Activated B cell treated with CpG ODN at 0.5 μM for 24 hours (primary cell): Measurements from ENCODE around the gene PPDPF. TPM values are rescaled to one million over a fixed set of nuclear protein-coding genes. Genes with fewer than 3 reads are reported as not detected.

Experiments used
- ATAC-seq: fragments of 200-7000 bp; cut with Tn5 transposase; one replicate; pipeline ENCODE4 v1.10.0; 2021; ENCODE audit warnings: low read depth, mild to moderate bottlenecking, moderate library complexity
- CTCF ChIA-PET: fragments of 350-600 bp; sonication (Branson Sonifier 250); formaldehyde crosslinking; loops from one replicate; lab custom pipeline; 2021; ENCODE audit warnings: antibody characterized with exemption; lab: Charles Lee
- POLR2A ChIA-PET: fragments of 350-600 bp; sonication (Branson Sonifier 250); formaldehyde crosslinking; loops from one replicate; lab custom pipeline; 2021; ENCODE audit warnings: antibody characterized with exemption; lab: Charles Lee
- DNase-seq: peaks from one replicate; pipeline ENCODE4 v3.0.0; 2022
- H3K27ac Mint-ChIP-seq: one replicate; pipeline ENCODE4 v1.8.0; 2020; ENCODE audit warnings: mixed read lengths
- H3K27me3 Mint-ChIP-seq: one replicate; pipeline ENCODE4 v1.8.0; 2021; ENCODE audit warnings: mixed read lengths
- H3K36me3 Mint-ChIP-seq: one replicate; pipeline ENCODE4 v1.8.0; 2021; ENCODE audit warnings: low read depth, mixed read lengths
- H3K4me1 Mint-ChIP-seq: one replicate; pipeline ENCODE4 v1.8.0; 2021; ENCODE audit warnings: mixed read lengths
- H3K4me3 Mint-ChIP-seq: one replicate; pipeline ENCODE4 v1.8.0; 2020; ENCODE audit warnings: mild to moderate bottlenecking, mixed read lengths
- H3K9me3 Mint-ChIP-seq: one replicate; pipeline ENCODE4 v1.8.0; 2020; ENCODE audit warnings: mixed read lengths
- intact Hi-C: fragments of 100-400 bp; cut with micrococcal nuclease; formaldehyde crosslinking; loops from one replicate; pipeline ENCODE4 v1.15.1; 2024
- total RNA-seq: library from RNA; stranded (reverse); gene quantifications from 2 replicates; pipeline ENCODE4 v1.2.3, GENCODE V29; 2022
- TF ChIP-seq, protein P1 (sequence below): fragments of 200-600 bp; IDR thresholded peaks from one replicate; pipeline ENCODE4 v1.8.0; 2022; ENCODE audit warnings: antibody characterized with exemption, mild to moderate bottlenecking

Gene PPDPF
- total RNA-seq, 1 donor from 2014 or later, result 172 TPM

DNA sequence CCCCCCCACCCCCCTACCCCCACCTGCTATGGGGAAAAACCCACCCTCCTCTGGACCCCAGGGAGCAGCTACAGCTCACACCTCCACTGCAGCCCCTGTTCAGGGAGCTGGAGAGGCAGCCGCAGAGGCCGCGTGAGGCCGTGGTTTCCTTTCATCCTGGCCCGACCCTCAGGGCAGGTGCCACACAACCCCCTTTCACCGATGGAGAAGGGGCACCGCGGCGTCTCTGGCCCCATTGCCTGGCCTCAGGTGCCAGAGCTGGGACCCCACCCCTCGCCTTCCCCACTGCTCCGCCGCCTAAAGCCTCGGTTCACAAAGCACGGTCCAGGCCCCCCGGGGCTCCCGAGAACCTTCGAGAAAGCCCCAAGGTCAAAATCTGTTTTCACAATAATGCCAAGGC, 36.3 kb upstream of the PPDPF start:
- TF ChIP-seq, protein P1, sequence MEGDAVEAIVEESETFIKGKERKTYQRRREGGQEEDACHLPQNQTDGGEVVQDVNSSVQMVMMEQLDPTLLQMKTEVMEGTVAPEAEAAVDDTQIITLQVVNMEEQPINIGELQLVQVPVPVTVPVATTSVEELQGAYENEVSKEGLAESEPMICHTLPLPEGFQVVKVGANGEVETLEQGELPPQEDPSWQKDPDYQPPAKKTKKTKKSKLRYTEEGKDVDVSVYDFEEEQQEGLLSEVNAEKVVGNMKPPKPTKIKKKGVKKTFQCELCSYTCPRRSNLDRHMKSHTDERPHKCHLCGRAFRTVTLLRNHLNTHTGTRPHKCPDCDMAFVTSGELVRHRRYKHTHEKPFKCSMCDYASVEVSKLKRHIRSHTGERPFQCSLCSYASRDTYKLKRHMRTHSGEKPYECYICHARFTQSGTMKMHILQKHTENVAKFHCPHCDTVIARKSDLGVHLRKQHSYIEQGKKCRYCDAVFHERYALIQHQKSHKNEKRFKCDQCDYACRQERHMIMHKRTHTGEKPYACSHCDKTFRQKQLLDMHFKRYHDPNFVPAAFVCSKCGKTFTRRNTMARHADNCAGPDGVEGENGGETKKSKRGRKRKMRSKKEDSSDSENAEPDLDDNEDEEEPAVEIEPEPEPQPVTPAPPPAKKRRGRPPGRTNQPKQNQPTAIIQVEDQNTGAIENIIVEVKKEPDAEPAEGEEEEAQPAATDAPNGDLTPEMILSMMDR, result no peak
- no peaks in the 10 kb centered on the region for H3K36me3 Mint-ChIP-seq
- no peaks in the 10 kb centered on the region for H3K4me1 Mint-ChIP-seq
- ChIA-PET CTCF (no interaction called here), POLR2A (interaction anchor here (0.6 kb wide), 1 partner anchor 539 kb away, joined by 3 read pairs; no protein-coding TSS in a partner anchor)
- H3K27ac Mint-ChIP-seq, result no peak overlapping the region
- DNase-seq (no peak), ATAC-seq (no peak)
- no peak overlapping the region for H3K4me3 Mint-ChIP-seq
- intact Hi-C loops, result no loop called here
- H3K9me3 Mint-ChIP-seq, result no peaks in the 10 kb centered on the region
- H3K27me3 Mint-ChIP-seq, result peaks cover 23% of the 10 kb centered on the region

DNA sequence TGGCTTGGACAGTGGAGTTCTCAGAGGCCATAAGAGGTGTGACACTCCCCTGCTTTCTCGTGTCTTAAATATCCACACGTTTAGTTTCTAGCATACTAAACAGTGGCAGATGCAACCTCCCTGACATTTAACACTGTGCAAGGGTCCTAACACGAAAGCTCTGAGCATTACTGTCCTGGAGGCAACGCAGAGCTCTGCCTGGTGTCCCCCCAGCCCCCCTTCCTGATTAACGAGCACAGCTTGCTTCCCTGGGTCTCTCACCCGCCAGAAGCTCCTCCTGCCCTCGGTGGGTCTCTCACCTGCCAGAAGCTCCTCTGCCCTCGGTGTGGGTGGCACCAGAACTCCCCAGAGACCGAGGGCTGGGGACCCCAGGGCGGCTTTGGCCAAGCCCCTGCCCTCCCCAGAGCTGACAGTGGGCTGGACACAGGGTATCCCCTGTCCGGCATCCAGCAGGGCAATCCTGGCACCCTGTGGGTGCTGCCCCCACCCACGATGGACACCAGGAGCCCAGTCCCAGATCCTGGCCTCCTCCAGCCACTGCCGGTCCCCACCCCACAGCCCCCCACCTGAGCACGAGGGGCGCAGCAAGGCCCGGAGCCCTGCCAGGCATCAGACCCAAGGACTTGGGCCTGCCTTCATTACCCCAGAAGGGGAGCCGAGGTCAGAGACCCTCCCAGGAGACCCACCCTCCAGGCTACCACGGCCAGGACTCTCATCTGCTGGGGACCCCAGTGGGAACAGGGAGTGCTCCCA, 35.7 kb upstream of the PPDPF start:
- ChIA-PET CTCF (no interaction called here), POLR2A (interaction anchor here (0.6 kb wide), 1 partner anchor 539 kb away, joined by 3 read pairs; no protein-coding TSS in a partner anchor)
- intact Hi-C loops, result no loop called here
- peaks cover 25% of the 10 kb centered on the region for H3K27me3 Mint-ChIP-seq
- H3K4me1 Mint-ChIP-seq, result no peaks in the 10 kb centered on the region
- TF ChIP-seq, protein P1, result no peak
- no peak overlapping the region for H3K27ac Mint-ChIP-seq
- H3K36me3 Mint-ChIP-seq, result no peaks in the 10 kb centered on the region
- DNase-seq, result no peak
- no peaks in the 10 kb centered on the region for H3K9me3 Mint-ChIP-seq
- no peak overlapping the region for H3K4me3 Mint-ChIP-seq
- no peak for ATAC-seq

DNA sequence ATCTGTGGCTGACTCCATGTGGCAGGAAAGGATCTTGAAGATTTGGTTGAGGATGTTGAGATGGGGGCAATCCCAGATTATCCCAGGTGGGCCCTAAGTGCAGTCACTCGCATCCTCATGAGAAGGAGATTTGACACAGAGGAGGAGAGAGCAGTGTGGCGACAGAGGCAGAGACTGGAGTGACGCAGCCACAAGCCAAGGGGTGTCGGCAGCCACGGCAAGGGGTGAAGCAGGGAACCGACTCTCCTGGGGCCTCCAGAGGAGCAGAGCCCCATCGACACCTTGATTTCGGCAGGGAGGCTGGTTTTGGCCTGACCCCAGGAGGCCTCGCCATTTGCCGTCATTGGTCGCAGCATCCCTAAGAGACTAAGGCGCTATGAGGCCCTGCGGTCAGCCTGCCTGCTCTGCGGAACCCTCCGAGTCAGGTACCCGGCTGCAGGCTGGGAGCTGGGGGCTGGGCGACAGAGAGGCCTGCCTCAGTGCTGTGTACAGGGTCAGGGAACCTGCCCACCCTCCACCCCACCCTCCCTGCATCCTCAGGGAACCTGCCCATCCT, 34.2 kb upstream of the PPDPF start:
- TF ChIP-seq, protein P1, result no peak
- ChIA-PET CTCF (no interaction called here), POLR2A (no interaction called here)
- DNase-seq (no peak), ATAC-seq (no peak)
- Mint-ChIP-seq H3K4me3 (no peak overlapping the region), H3K27me3 (peaks cover 22% of the 10 kb centered on the region), H3K36me3 (no peaks in the 10 kb centered on the region), H3K4me1 (no peaks in the 10 kb centered on the region), H3K9me3 (no peaks in the 10 kb centered on the region), H3K27ac (no peak overlapping the region)
- intact Hi-C loops, result no loop called here

DNA sequence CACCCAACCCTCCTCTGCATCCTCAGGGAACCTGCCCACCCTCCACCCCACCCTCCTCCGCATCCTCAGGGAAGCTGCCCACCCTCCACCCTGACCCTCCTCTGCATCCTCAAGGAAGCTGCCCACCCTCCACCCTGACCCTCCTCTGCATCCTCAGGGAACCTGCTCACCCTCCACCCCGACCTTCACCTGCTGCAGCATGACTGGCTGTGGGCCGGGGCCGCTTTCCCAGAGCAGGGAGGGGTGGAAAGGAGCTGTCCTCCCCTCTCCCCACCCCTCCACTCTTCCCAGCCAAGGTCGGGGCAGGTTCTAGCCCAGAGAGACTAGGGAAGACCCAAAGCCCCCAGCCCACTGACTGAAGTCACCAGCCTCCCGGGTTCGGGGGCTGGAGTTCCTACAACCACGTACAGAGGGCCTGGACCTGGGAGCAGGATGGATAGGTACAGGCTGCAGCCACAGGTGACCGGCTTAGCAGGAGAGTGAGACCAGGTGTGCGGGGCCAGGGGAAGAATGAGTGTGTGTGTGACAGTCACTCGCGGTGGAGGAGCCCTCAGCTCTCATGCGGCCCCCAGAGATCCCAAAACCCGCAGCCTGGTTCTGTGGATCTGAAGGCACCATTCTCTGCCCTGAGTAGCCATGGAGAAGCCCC, 33.3 kb upstream of the PPDPF start:
- H3K27ac Mint-ChIP-seq, result no peak overlapping the region

More for the DNA sequence above, 33.3 kb upstream of the PPDPF start:
- intact Hi-C loops, result no loop called here
- TF ChIP-seq, protein P1, result no peak
- ATAC-seq (no peak), DNase-seq (no peak)
- H3K36me3 Mint-ChIP-seq, result no peaks in the 10 kb centered on the region
- peaks cover 24% of the 10 kb centered on the region for H3K27me3 Mint-ChIP-seq
- ChIA-PET CTCF (no interaction called here), POLR2A (no interaction called here)
- H3K9me3 Mint-ChIP-seq, result no peaks in the 10 kb centered on the region
- no peak overlapping the region for H3K4me3 Mint-ChIP-seq
- no peaks in the 10 kb centered on the region for H3K4me1 Mint-ChIP-seq
